HG02973 (cell line): ENCODE measurements around the gene CENPQ.

Source experiments
- ATAC-seq: cut with Tn5 transposase; IDR thresholded peaks from one replicate; pipeline ENCODE4 v1.9.1; 2021; ENCODE audit warnings: moderate library complexity; ENCODE audit not compliant: unreplicated experiment

Gene CENPQ

GRCh38 chr6:49499623-49500022, 36.5 kb downstream of the CENPQ start, which contains the start of gene GLYATL3:
Gene GLYATL3, plus strand, starts transcription at chr6:49499923. Its CDS starts 12,068 bp downstream, at chr6:49511991.
- no peak for ATAC-seq

GRCh38 chr6:49504666-49505065, 41.5 kb downstream of the CENPQ start:
- ATAC-seq, result no peak

GRCh38 chr6:49506569-49507111, 43.5 kb downstream of the CENPQ start:
- no peak for ATAC-seq

- no peak for ATAC-seq
Measured at GRCh38 chr6:49509342-49509741, 46.2 kb downstream of the CENPQ start.

GRCh38 chr6:49513153-49513989, 50.2 kb downstream of the CENPQ start:
- no peak for ATAC-seq

- no peak for ATAC-seq
Measured at GRCh38 chr6:49514571-49515484, 51.7 kb downstream of the CENPQ start.

DNA sequence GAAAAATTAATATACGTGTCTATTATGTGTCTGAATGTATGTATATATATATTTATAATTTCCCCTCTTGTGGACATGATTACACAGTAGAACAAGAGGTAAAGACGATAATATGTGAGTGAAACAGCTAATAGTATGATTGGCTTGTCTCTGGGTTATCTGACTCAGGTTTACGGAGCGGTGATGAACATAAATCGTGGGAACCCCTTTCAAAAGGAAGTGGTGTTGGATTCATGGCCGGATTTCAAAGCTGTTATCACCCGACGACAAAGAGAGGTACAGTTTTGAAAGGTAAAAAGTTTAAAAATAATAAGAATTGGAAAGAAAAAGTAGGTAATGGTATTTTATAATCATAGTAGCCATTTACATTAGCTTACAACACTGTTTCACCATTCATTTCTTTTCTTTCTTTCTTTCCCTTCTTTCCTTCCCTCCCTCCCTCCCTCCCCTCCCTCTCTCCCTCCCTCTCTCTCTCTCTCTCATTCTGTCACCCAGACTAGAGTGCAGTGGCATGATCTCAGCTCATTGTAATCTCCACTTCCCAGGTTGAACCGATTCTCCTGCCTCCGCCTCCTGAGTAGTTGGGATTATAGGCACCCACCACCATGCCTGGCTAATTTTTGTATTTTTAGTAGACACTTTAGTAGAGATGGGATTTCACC, 52.4 kb downstream of the CENPQ start:
- ATAC-seq, result no peak

- ATAC-seq, result no peak
Measured at GRCh38 chr6:49516147-49516505, 53.0 kb downstream of the CENPQ start.

- no peak for ATAC-seq
Measured at GRCh38 chr6:49517919-49518318, 54.7 kb downstream of the CENPQ start.

DNA sequence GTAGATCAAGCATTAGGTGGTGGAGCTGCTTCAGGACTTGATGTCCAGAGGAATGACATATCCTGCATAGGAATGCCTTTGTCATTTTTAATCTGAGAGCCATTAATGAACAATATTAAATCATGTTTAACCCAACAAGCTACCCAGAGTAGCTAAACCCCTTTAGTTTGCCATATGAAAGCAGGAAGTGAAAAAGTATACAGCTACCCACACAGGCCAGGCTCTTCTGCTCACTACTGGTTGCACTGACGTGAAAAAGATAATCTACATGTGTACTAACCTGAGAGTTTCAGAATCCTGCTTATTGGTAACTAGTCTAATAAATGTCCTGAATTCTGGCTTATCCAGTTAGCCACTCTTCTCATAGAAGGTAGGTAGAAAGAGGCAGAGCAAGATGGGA, 56.5 kb downstream of the CENPQ start:
- ATAC-seq, result peak; percentile 87

DNA sequence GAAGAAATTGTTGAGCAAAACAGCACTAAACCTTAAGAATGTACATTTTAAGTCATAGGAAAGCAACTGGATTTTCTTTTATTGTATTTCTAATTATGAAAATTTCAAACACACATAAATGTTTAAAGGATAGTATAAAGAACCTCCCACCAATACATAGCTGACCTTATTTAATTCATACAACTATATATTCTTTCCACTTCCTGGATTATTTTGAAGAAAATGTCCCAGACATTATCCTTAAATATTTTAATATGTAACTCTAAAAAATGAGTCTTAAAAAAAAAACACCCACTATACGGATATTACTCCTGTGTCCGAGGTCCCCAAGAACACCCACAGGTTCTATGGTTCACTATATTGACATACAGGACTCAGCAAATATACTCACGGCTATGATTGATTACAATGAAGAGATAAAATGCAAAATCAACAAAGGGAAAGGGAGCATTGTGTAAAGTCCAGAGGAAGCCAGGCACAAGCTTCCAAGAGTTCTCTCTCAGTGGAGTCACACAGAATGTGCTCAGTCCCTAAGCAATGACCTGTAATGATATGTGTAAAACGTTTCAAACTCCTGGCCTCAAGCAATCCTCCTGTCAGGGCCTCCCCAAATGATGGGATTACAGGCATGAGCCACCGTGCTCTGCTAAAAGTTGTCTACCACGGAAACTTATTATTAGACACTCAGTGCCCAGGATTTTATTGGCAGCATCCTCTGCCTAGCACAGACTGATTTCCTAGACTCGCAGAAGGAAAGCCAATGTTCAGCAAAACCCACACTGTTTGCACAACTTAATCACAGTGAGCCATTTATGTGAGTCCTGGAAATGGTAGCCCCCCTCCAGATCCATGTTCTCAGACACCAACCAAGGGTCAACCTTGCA, 59.8 kb downstream of the CENPQ start:
- no peak for ATAC-seq

- no peak for ATAC-seq
Measured at GRCh38 chr6:49523901-49524300, 60.7 kb downstream of the CENPQ start.

DNA sequence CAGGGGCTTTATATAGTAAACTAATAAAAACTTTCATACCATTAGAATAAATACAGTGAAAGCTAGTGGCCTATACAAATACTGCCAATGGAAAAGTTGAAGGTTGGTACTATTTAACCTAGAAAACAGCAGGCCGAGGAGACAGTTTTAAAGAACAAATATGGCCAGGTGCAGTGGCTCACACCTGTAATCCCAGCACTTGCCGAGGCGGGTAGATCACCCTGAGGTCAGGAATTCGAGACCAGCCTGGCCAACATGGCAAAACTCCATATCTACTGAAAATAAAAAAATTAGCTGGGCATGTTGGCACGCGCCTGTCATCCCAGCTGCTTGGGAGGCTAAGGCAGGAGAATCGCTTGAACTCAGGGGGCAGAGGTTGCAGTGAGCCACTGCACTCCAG, 61.4 kb downstream of the CENPQ start:
- no peak for ATAC-seq

- no peak for ATAC-seq
Measured at GRCh38 chr6:49526598-49526997, 63.4 kb downstream of the CENPQ start.

- no peak for ATAC-seq
Measured at GRCh38 chr6:49527320-49527719, 64.2 kb downstream of the CENPQ start.

DNA sequence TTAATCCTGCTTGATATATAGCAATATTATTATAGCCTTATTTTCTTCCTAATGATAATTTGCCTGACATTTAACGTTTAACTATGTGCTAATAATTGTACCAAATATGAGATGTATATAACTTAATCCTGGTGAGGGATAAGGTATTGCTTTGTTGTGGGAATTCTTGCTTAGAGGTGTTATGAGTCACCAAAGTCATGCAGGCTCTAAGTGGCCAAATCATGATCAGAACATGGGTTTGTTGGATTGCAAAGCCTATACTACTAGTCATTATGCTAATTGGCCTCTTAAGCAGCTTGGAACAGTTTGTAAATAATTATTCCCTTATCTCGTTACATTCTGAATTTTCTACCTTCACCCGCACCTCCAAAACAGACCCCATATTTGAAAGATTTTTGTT, 65.4 kb downstream of the CENPQ start:
- ATAC-seq, result no peak

DNA sequence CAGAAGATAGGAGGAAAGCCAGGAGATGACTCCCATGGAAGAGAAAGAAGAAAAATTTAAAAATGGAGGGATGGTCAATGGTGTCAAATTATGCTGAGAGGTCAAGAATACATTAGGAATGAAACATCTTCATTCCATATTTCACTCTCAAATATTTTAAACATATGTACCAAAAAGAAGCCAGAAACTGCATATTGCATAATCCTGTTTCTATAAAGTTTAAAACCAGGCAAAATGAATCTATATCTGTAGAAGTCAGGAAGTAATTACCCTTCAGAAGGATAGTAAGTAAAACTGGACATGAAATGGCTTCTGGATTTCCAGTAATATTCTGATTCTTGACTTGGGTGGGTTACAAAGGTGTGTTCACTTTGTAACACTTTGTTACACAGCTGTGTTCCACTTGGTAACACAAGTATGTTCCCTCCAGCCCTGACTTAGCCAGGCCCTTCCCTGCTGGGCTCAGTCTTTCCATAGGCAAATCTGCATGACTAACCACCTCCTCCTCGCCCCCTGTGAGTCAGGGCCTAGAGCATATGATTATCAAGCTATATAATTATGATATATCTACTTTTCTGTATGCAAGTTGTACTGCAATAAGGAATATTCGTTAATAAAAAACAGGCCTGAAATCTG, 67.1 kb downstream of the CENPQ start:
- ATAC-seq, result no peak

DNA sequence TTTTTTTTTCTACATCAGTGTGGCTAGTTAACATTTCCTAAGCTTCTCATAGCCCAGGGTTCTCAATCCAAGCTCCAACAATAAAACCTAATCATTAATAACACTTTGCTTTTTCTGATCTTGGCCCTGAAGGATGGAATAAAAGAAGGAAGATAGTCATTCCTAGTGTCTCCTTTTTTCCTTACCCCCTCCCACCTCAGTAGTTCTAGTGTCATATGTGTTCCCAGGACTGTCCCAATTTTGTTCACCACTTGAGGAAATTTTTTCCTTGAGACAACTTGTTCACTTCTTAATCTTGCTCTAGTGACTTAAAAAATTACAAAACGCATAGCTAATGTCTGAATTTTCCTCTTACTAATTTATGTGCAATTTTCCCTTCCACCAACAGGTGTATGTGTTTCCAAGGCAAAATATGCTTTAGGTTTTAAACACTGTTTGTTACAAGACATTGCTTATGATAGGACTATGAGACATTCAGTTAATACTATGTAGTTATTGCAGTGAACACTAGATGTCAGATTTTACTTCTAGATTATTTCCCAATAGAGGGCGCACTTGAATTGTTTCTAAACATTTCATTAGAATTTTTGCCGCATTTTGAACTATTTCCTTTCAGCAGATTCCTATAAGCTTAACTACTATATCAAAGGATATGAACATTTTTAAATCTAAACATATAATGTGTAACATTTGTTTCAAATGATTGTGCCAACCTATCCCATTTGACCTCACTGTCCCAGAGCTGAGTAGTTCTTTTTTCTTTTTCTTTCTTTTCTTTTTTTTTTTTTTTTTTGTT, 68.8 kb downstream of the CENPQ start:
- ATAC-seq, result peak; percentile 97

GRCh38 chr6:49535795-49536194, 72.6 kb downstream of the CENPQ start:
- ATAC-seq, result no peak
